Articular chondrocyte of knee joint (primary cell): ENCODE measurements around the gene IRF2BPL. TPM values are rescaled to one million over a fixed set of nuclear protein-coding genes. Genes with fewer than 3 reads are reported as not detected.

Experiments used
- total RNA-seq: library from RNA; depleted of rRNA; stranded (reverse); fragments of >200 nt; gene quantifications from 2 replicates; pipeline ENCODE4 v1.2.3, GENCODE V29; 2012

The IRF2BPL gene
- 22.6 and 25.4 TPM in 2 replicates for total RNA-seq

GRCh38 chr14:77028384-77029231 lies at the start of gene IRF2BPL:
TSS of gene IRF2BPL (minus strand) at chr14:77028708. CDS start at chr14:77027792, 916 bp downstream.

Other genes starting within 250 kb of the IRF2BPL start
- 8.0 and 8.1 TPM in 2 replicates for gene ANGEL1, start 215.8 kb downstream of the IRF2BPL start, total RNA-seq
- not detected in 2 replicates for gene LRRC74A, start 202.3 kb downstream of the IRF2BPL start, total RNA-seq
- gene CIPC, start 69.5 kb upstream of the IRF2BPL start, total RNA-seq = 23.1 and 23.5 TPM in 2 replicates
- under 0.01 TPM in 1 of 2 replicates, not detected in the other for gene ZDHHC22, start 113.1 kb upstream of the IRF2BPL start, total RNA-seq
- not detected in 2 replicates for gene TMEM63C, start 153.1 kb upstream of the IRF2BPL start, total RNA-seq
- gene NGB, start 242.5 kb upstream of the IRF2BPL start, total RNA-seq = not detected in 2 replicates